Loucy (cell line): Measurements from ENCODE around the gene DBN1.

Experiments
- H2AFZ ChIP-seq: fragments of 200-600 bp; sonication (generic); 2 replicates; pipeline ENCODE4 v1.6.0; 2016; ENCODE audit warnings: antibody characterized with exemption, mild to moderate bottlenecking, low read length, moderate library complexity
- H3F3A ChIP-seq: fragments of 200-600 bp; 2 replicates; pipeline ENCODE4 v1.6.0; 2016; ENCODE audit warnings: antibody characterized with exemption, low read depth, mild to moderate bottlenecking
- H3K27me3 ChIP-seq: fragments of 200-600 bp; sonication (generic); 2 replicates; pipeline ENCODE4 v1.6.1; 2014; ENCODE audit warnings: low read length, mild to moderate bottlenecking; ENCODE audit not compliant: insufficient read depth, poor library complexity, severe bottlenecking
- H3K36me3 ChIP-seq: fragments of 200-600 bp; sonication (generic); 2 replicates; pipeline ENCODE4 v1.6.1; 2016; ENCODE audit warnings: low read length; ENCODE audit not compliant: insufficient read depth
- H3K4me1 ChIP-seq: fragments of 200-600 bp; sonication (generic); 2 replicates; pipeline ENCODE4 v1.5.1; 2014; ENCODE audit warnings: low read length, mild to moderate bottlenecking; ENCODE audit not compliant: insufficient read depth, poor library complexity, severe bottlenecking
- H3K4me2 ChIP-seq: fragments of 200-600 bp; sonication (generic); 2 replicates; pipeline ENCODE4 v1.6.0; 2014; ENCODE audit warnings: antibody characterized with exemption, low read length, low read depth, mild to moderate bottlenecking; ENCODE audit not compliant: poor library complexity, severe bottlenecking
- H3K4me3 ChIP-seq: fragments of 200-600 bp; sonication (generic); 2 replicates; pipeline ENCODE4 v1.5.1; 2014; ENCODE audit warnings: low read length, mild to moderate bottlenecking, mixed read lengths; ENCODE audit not compliant: poor library complexity, severe bottlenecking
- H3K79me2 ChIP-seq: fragments of 200-600 bp; sonication (generic); 2 replicates; pipeline ENCODE4 v1.6.1; 2014; ENCODE audit warnings: low read length; ENCODE audit not compliant: insufficient read depth
- H3K9ac ChIP-seq: fragments of 200-600 bp; sonication (generic); 2 replicates; pipeline ENCODE4 v1.6.0; 2014; ENCODE audit warnings: mild to moderate bottlenecking, low read depth, low read length, moderate library complexity; ENCODE audit not compliant: poor library complexity, severe bottlenecking
- H3K9me2 ChIP-seq: fragments of 200-600 bp; sonication (generic); replicated peaks from 2 replicates; pipeline ENCODE4 v1.6.1; 2016; ENCODE audit warnings: low read depth, low read length, mixed read lengths
- H3K9me3 ChIP-seq: fragments of 200-600 bp; sonication (generic); 2 replicates; pipeline ENCODE4 v1.6.1; 2014; ENCODE audit warnings: mild to moderate bottlenecking, antibody characterized with exemption, low read length, low read depth; ENCODE audit not compliant: insufficient read depth
- H4K20me1 ChIP-seq: fragments of 200-600 bp; sonication (generic); 2 replicates; pipeline ENCODE4 v1.6.0; 2014; ENCODE audit warnings: antibody characterized with exemption, low read length, mild to moderate bottlenecking; ENCODE audit not compliant: insufficient read depth, poor library complexity, severe bottlenecking
- EZH2phosphoT487 ChIP-seq: fragments of 200-600 bp; IDR thresholded peaks from 2 replicates; pipeline ENCODE4 v1.6.1; 2018; ENCODE audit warnings: antibody characterized with exemption, mild to moderate bottlenecking, moderate library complexity, borderline replicate concordance
- TF ChIP-seq, protein P1 (sequence below): fragments of 200-600 bp; sonication (generic); conservative IDR thresholded peaks from 2 replicates; pipeline ENCODE4 v1.5.1; 2014; ENCODE audit warnings: mild to moderate bottlenecking, antibody characterized with exemption, low read length

Gene DBN1

DNA sequence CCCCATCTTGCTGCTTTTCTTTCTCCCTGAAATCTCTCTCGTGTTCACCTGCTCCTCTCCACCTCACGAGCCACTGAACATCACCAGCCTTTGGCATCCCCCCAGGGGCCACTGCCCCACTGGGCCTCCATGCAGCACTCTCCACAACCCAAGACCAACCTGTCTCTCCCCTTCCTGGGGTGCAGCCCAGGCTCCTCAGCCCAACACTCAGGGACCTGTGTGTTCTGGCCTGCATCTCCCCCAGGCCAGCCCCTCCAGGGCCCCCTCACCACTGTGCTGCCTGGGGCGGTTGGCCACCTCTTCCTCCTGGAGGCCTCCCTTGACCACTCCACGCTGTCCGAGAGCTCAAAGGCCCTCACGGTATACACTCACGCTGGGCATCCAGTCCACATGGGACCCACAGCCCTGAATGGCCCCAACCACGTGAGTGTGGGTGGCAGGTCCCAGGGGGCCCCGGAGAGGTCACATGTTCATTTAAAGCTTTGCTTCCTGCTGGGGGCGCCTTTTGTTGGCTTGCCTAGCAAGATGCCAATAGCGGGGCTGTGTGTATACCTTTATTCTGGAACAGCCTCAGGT, 36.6 kb upstream of the DBN1 start:
- peaks cover 25% of the 10 kb centered on the region; the same call in 1 of the 2 replicates for H3K79me2 ChIP-seq
- no peaks in the 10 kb centered on the region for H3F3A ChIP-seq
- H3K4me1 ChIP-seq, result peaks cover 10% of the 10 kb centered on the region
- H3K4me2 ChIP-seq, result peak overlapping the region; percentile 57
- H3K4me3 ChIP-seq, result no peak overlapping the region
- H2AFZ ChIP-seq, result no peak overlapping the region
- H3K9me3 ChIP-seq, result no peaks in the 10 kb centered on the region
- no peaks in the 10 kb centered on the region for H3K9me2 ChIP-seq
- no peaks in the 10 kb centered on the region; the same call in 1 of the 2 replicates for H3K36me3 ChIP-seq
- H3K27me3 ChIP-seq, result no peaks in the 10 kb centered on the region
- TF ChIP-seq, protein P1, sequence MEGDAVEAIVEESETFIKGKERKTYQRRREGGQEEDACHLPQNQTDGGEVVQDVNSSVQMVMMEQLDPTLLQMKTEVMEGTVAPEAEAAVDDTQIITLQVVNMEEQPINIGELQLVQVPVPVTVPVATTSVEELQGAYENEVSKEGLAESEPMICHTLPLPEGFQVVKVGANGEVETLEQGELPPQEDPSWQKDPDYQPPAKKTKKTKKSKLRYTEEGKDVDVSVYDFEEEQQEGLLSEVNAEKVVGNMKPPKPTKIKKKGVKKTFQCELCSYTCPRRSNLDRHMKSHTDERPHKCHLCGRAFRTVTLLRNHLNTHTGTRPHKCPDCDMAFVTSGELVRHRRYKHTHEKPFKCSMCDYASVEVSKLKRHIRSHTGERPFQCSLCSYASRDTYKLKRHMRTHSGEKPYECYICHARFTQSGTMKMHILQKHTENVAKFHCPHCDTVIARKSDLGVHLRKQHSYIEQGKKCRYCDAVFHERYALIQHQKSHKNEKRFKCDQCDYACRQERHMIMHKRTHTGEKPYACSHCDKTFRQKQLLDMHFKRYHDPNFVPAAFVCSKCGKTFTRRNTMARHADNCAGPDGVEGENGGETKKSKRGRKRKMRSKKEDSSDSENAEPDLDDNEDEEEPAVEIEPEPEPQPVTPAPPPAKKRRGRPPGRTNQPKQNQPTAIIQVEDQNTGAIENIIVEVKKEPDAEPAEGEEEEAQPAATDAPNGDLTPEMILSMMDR, result no peak
- no peak for TF ChIP-seq EZH2phosphoT487
- H4K20me1 ChIP-seq, result no peaks in the 10 kb centered on the region
- H3K9ac ChIP-seq, result peak overlapping the region; percentile 27

DNA sequence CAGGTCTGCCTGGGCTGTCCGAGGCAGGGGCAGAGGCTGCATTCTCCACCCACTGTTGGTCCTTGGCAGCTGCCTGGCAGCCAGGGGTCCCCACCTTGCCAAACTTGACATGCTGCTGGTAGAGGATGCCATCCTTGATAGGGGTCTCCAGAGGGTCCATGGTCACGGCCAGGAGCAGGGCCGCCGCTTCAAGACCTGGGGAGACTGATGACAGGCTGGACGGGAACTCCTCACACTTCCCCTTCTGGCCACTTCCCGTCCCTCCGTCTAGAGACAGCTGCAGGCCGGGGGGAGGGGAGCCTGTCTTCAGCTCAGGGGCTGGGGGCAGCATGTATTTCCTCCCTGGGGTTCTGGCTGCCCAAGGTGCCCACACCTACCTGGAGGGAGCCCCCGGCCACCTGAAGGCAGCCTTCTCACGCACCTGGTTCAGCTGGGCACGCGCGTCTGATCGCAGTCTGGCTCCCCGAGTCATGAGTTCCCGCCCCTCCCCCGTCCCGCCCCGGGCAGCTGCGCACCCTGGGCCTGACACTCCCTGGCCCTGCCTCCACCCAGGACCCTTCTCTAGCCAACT, 36.0 kb upstream of the DBN1 start, which contains the start of gene DOK3:
DOK3 (minus strand) TSS at position 446 of the 571 bp plus-strand sequence; CDS start at position 160, 286 bp downstream.
- H3K4me3 ChIP-seq, result peak within 1 kb of the TSS; percentile 48
- no peaks in the 10 kb centered on the region for H3K27me3 ChIP-seq
- no peaks in the 10 kb centered on the region for H4K20me1 ChIP-seq
- no peak within 1 kb of the TSS for H2AFZ ChIP-seq
- H3K4me2 ChIP-seq, result peak within 1 kb of the TSS; percentile 57
- H3K36me3 ChIP-seq, result no peaks in the 10 kb centered on the region; the same call in 1 of the 2 replicates
- H3K4me1 ChIP-seq, result peaks cover 10% of the 10 kb centered on the region
- no peaks in the 10 kb centered on the region for H3F3A ChIP-seq
- H3K9ac ChIP-seq, result peak within 1 kb of the TSS; percentile 63
- H3K9me2 ChIP-seq, result no peaks in the 10 kb centered on the region
- TF ChIP-seq, protein P1, result no peak
- no peak for TF ChIP-seq EZH2phosphoT487
- H3K9me3 ChIP-seq, result no peaks in the 10 kb centered on the region
- H3K79me2 ChIP-seq, result peaks cover 19% of the 10 kb centered on the region; the same call in 1 of the 2 replicates

DNA sequence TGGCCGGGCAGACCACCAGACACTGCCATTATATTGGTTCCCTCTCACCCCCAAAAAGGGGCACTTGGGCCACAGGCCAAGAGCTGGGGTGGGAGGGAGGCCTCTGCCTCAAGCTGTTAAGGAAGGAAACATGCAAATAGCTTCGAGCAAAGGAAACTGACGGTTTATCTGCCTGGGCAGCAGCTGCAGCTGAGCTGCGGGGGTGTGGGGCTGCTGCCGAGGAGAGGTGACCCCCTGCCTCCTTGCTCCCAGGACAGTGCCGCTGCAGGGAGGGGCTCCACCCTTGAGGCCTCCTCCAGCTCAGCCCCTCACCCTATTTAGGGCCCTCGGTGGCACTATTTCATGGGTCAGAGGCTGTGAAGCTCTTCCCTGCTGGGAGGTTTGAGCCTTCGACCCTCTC, 35.4 kb upstream of the DBN1 start:
- H3K27me3 ChIP-seq, result no peaks in the 10 kb centered on the region
- peak overlapping the region; percentile 48 for H3K4me3 ChIP-seq
- H3K9ac ChIP-seq, result peak overlapping the region; percentile 63
- no peak overlapping the region for H2AFZ ChIP-seq
- no peaks in the 10 kb centered on the region; the same call in 1 of the 2 replicates for H3K36me3 ChIP-seq
- H3F3A ChIP-seq, result no peaks in the 10 kb centered on the region
- peak overlapping the region; percentile 57 for H3K4me2 ChIP-seq
- no peaks in the 10 kb centered on the region for H3K9me3 ChIP-seq
- peaks cover 10% of the 10 kb centered on the region for H3K4me1 ChIP-seq
- H4K20me1 ChIP-seq, result no peaks in the 10 kb centered on the region
- peaks cover 13% of the 10 kb centered on the region; the same call in 1 of the 2 replicates for H3K79me2 ChIP-seq
- no peaks in the 10 kb centered on the region for H3K9me2 ChIP-seq
- TF ChIP-seq, protein P1, result no peak
- no peak for TF ChIP-seq EZH2phosphoT487
